HepG2 (cell line): Measurements from ENCODE around the gene CARD19. TPM values are rescaled to one million over a fixed set of nuclear protein-coding genes. Genes with fewer than 3 reads are reported as not detected.
A peak's percentile ranks its signal among the peaks of the same experiment; 100 is the strongest.

ENCODE experiments used
- E2F2 ChIP-seq: sonication (generic); formaldehyde crosslinking; IDR thresholded peaks from 2 replicates; pipeline ENCODE4 v1.4.0; 2020; ENCODE audit warnings: missing genetic modification reagents, borderline replicate concordance
- HMGXB3 ChIP-seq: sonication (generic); formaldehyde crosslinking; IDR thresholded peaks from 2 replicates; pipeline ENCODE4 v1.4.0; 2020; ENCODE audit warnings: missing genetic modification reagents, borderline replicate concordance
- PAWR ChIP-seq: sonication (generic); formaldehyde crosslinking; IDR thresholded peaks from 2 replicates; pipeline ENCODE4 v1.4.0; 2020; ENCODE audit warnings: missing genetic modification reagents, mild to moderate bottlenecking, borderline replicate concordance
- SNAPC4 ChIP-seq: sonication (generic); formaldehyde crosslinking; IDR thresholded peaks from 2 replicates; pipeline ENCODE4 v1.4.0; 2020; ENCODE audit warnings: mild to moderate bottlenecking, missing genetic modification reagents
- TP53 ChIP-seq: sonication (generic); formaldehyde crosslinking; conservative IDR thresholded peaks from 2 replicates; pipeline ENCODE4 v1.4.0; 2020; ENCODE audit warnings: missing genetic modification reagents
- ZNF318 ChIP-seq: sonication (generic); formaldehyde crosslinking; IDR thresholded peaks from 2 replicates; pipeline ENCODE4 v1.4.0; 2020; ENCODE audit warnings: mild to moderate bottlenecking, missing genetic modification reagents
- ZNF713 ChIP-seq: sonication (generic); formaldehyde crosslinking; IDR thresholded peaks from 2 replicates; pipeline ENCODE4 v1.4.0; 2020; ENCODE audit warnings: mild to moderate bottlenecking, missing genetic modification reagents
- ZNF883 ChIP-seq: sonication (generic); formaldehyde crosslinking; IDR thresholded peaks from 2 replicates; pipeline ENCODE4 v1.5.1; 2020; ENCODE audit warnings: mild to moderate bottlenecking, missing genetic modification reagents; ENCODE audit errors: not compliant biosample characterization
- polyA plus RNA-seq, 8 experiments: library from polyadenylated mRNA; depleted of rRNA in 3 of 8; stranded (reverse) in 7 of 8; unstranded in 1 of 8; fragments of >200 nt; fragmentation: Illumina TruSeq in 4 of 8; extraction: Trizol in 4 of 8; gene quantifications; 2 replicates each; pipeline versions ENCODE4 v1.2.1 to v1.2.3, GENCODE V29; 2011 to 2016; ENCODE audit warnings: low read depth in 4 of 8, missing spikeins in 1 of 8, mixed read lengths in 1 of 8; ENCODE audit not compliant: insufficient read depth in 1 of 8
- total RNA-seq, 5 experiments: library from RNA; depleted of rRNA; stranded (reverse); fragments of >200 nt; fragmentation: Illumina TruSeq; extraction: Trizol; gene quantifications; 2 replicates each; pipeline ENCODE4 v1.2.3, GENCODE V29; 2016; ENCODE audit warnings: low read depth in 1 of 5

The CARD19 gene
- total and polyA plus RNA-seq, 2 of the 13 experiments (the other 11 are each of a cell fraction or from before 2014, with no cell fraction given), result 18.4 to 47.2 TPM

GRCh38 chr9:93112116-93112863, 16.3 kb downstream of the CARD19 start (continued):
- peak; percentile 60; the same call in 1 of the 2 replicates for TF ChIP-seq ZNF318 (CRISPR knock-in tag)
- no peak for TF ChIP-seq TP53 (CRISPR knock-in tag)
- no peak for TF ChIP-seq SNAPC4 (CRISPR knock-in tag)
- peak; percentile 32 for TF ChIP-seq ZNF883 (CRISPR knock-in tag)
- no peak for TF ChIP-seq ZNF713 (CRISPR knock-in tag)
- no peak for TF ChIP-seq PAWR (CRISPR knock-in tag)
- TF ChIP-seq HMGXB3 (CRISPR knock-in tag), result no peak
- TF ChIP-seq E2F2 (CRISPR knock-in tag), result no peak; the same call in 1 of the 2 replicates
